ENCODE data around the gene SRY. TPM values are rescaled to one million over a fixed set of nuclear protein-coding genes. Genes with fewer than 3 reads are reported as not detected.

SRY gene
- total and polyA plus RNA-seq, 4 donors: not detected

- intact Hi-C loops (cut with DNase I): no loop called here
- DNase-seq: no peak
- Histone ChIP-seq H3K27ac (ENCODE audit: low read depth in 1 of 2, low read length in 2 of 2) (no peak overlapping the region), H3K36me3 (ENCODE audit: control insufficient read depth in 1 of 2, insufficient read depth in 2 of 2, low read length in 1 of 2) (no peaks in the 10 kb centered on the region), H3K9me3 (ENCODE audit: control insufficient read depth, low read length) (peaks cover 1% of the 10 kb centered on the region), H3K4me3 (ENCODE audit: low read length in 2 of 2) (no peak overlapping the region), H3K27me3 (ENCODE audit: control insufficient read depth in 1 of 2, insufficient read depth in 2 of 2, low read length in 1 of 2) (no peaks in the 10 kb centered on the region), H3K4me1 (ENCODE audit: control insufficient read depth in 1 of 2, insufficient read depth in 2 of 2, low read length in 2 of 2) (no peaks in the 10 kb centered on the region)
- 49% methylated on average over 33 of the region's 33 CpGs; no CpG with 5 or more reads in 1 of the 2 donors for WGBS, 2 donors
- ATAC-seq (ENCODE audit: low FRiP score): no peak
Measured at GRCh38 chrY:2789756-2790155, 2.3 kb upstream of the SRY start.

GRCh38 chrY:2786876-2787512 lies 488 bp downstream of the SRY start:
- peaks cover 1% of the 10 kb centered on the region for H3K9me3 ChIP-seq (ENCODE audit: control insufficient read depth, low read length)
- H3K27me3 ChIP-seq (ENCODE audit: control insufficient read depth in 1 of 2, insufficient read depth in 2 of 2, low read length in 1 of 2): no peaks in the 10 kb centered on the region
- H3K27ac ChIP-seq (ENCODE audit: low read depth in 1 of 2, low read length in 2 of 2): no peak overlapping the region
- DNase-seq (no peak), ATAC-seq (ENCODE audit: low FRiP score) (no peak)
- 26% methylated on average over 28 of the region's 28 CpGs; no CpG with 5 or more reads in 1 of the 2 donors for WGBS, 2 donors
- no peaks in the 10 kb centered on the region for H3K4me1 ChIP-seq (ENCODE audit: control insufficient read depth in 1 of 2, insufficient read depth in 2 of 2, low read length in 2 of 2)
- no peak overlapping the region for H3K4me3 ChIP-seq (ENCODE audit: low read length in 2 of 2)
- H3K36me3 ChIP-seq (ENCODE audit: control insufficient read depth in 1 of 2, insufficient read depth in 2 of 2, low read length in 1 of 2): no peaks in the 10 kb centered on the region
- intact Hi-C loops (cut with DNase I): no loop called here

Other genes with a start within 250 kb of the SRY start
- not detected for gene RPS4Y1, start 53.9 kb upstream of the SRY start, total RNA-seq
- gene RPS4Y1, start 53.9 kb upstream of the SRY start, polyA plus RNA-seq: 100 to 1,000 TPM in 1 of 2 donors, under 1 TPM in 1; 0.23 to 479 TPM
- not detected for gene ZFY, start 147.7 kb upstream of the SRY start, total RNA-seq
- gene ZFY, start 147.7 kb upstream of the SRY start, polyA plus RNA-seq: 1 to 10 TPM in 1 of 2 donors, not detected in 1; 4.4 TPM

All from aorta (tissue), 5 donors.